Astrocyte (in vitro differentiated cells and primary cell): ENCODE results near the gene HMCES. TPM values are rescaled to one million over a fixed set of nuclear protein-coding genes. Genes with fewer than 3 reads are reported as not detected.

ENCODE experiments used
- DNase-seq: peaks from one replicate; pipeline ENCODE4 v3.0.0-alpha.2; 2010; ENCODE audit warnings: low read depth
- FAIRE-seq: peaks from 2 replicates; lab custom pipeline; 2011; peaks lifted over from hg19 to GRCh38; lab: Jason Lieb, UNC
- H2AFZ ChIP-seq: 2 replicates; pipeline ENCODE4 v1.6.0; 2012; ENCODE audit warnings: low read depth, low read length, inconsistent platforms
- H3K27ac ChIP-seq: 2 replicates; pipeline ENCODE4 v1.5.1; 2011; ENCODE audit warnings: low read depth, low read length, inconsistent platforms
- H3K27me3 ChIP-seq: 2 replicates; pipeline ENCODE4 v1.6.0; 2011; ENCODE audit warnings: low read length, inconsistent platforms; ENCODE audit not compliant: insufficient read depth
- H3K36me3 ChIP-seq: 2 replicates; pipeline ENCODE4 v1.5.1; 2011; ENCODE audit warnings: low read length, inconsistent platforms; ENCODE audit not compliant: insufficient read depth
- H3K4me1 ChIP-seq: 2 replicates; pipeline ENCODE4 v1.5.1; 2011; ENCODE audit warnings: low read length, inconsistent platforms; ENCODE audit not compliant: insufficient read depth
- H3K4me2 ChIP-seq: 2 replicates; pipeline ENCODE4 v1.6.0; 2012; ENCODE audit warnings: low read length, inconsistent platforms
- H3K4me3 ChIP-seq: 2 replicates; pipeline ENCODE4 v1.5.1; 2011; ENCODE audit warnings: low read depth, mild to moderate bottlenecking, low read length, inconsistent platforms; ENCODE audit not compliant: insufficient read depth
- H3K79me2 ChIP-seq: 2 replicates; pipeline ENCODE4 v1.6.0; 2012; ENCODE audit warnings: mild to moderate bottlenecking, low read length, inconsistent platforms; ENCODE audit not compliant: insufficient read depth
- H3K9ac ChIP-seq: 2 replicates; pipeline ENCODE4 v1.6.0; 2012; ENCODE audit warnings: mild to moderate bottlenecking, low read length, inconsistent platforms
- H3K9me3 ChIP-seq: 2 replicates; pipeline ENCODE4 v1.5.1; 2012; ENCODE audit warnings: low read depth, mild to moderate bottlenecking, low read length, inconsistent platforms; ENCODE audit not compliant: insufficient read depth
- H4K20me1 ChIP-seq: 2 replicates; pipeline ENCODE4 v1.6.0; 2012; ENCODE audit warnings: low read length, inconsistent platforms; ENCODE audit not compliant: insufficient read depth
- H3K27ac Mint-ChIP-seq: one replicate; pipeline ENCODE4 v1.8.0; 2021; ENCODE audit warnings: mild to moderate bottlenecking, mixed read lengths; ENCODE audit not compliant: unreplicated experiment
- H3K27me3 Mint-ChIP-seq: one replicate; pipeline ENCODE4 v1.8.0; 2021; ENCODE audit warnings: low read depth, mixed read lengths; ENCODE audit not compliant: unreplicated experiment
- H3K36me3 Mint-ChIP-seq: one replicate; pipeline ENCODE4 v1.8.0; 2021; ENCODE audit warnings: low read depth, mixed read lengths; ENCODE audit not compliant: unreplicated experiment
- H3K4me1 Mint-ChIP-seq: one replicate; pipeline ENCODE4 v1.8.0; 2021; ENCODE audit warnings: low read depth, mixed read lengths; ENCODE audit not compliant: unreplicated experiment
- H3K4me3 Mint-ChIP-seq: one replicate; pipeline ENCODE4 v1.8.0; 2021; ENCODE audit warnings: mild to moderate bottlenecking, moderate library complexity, mixed read lengths; ENCODE audit not compliant: unreplicated experiment
- H3K9me3 Mint-ChIP-seq: one replicate; pipeline ENCODE4 v1.8.0; 2021; ENCODE audit warnings: mild to moderate bottlenecking, mixed read lengths; ENCODE audit not compliant: unreplicated experiment
- CTCF ChIP-seq: IDR thresholded peaks from 2 replicates; pipeline ENCODE4 v1.5.1; 2011; ENCODE audit warnings: low read depth, mild to moderate bottlenecking, inconsistent platforms, low read length, moderate library complexity; ENCODE audit not compliant: insufficient read depth
- EZH2 ChIP-seq: IDR thresholded peaks from 2 replicates; pipeline ENCODE4 v1.6.1; 2012; ENCODE audit warnings: mild to moderate bottlenecking, low read length, inconsistent platforms; ENCODE audit not compliant: insufficient read depth
- total RNA-seq: library from RNA; stranded (reverse); gene quantifications from 2 replicates; pipeline ENCODE4 v1.2.1, GENCODE V29; 2021

Gene HMCES
- total RNA-seq, 1 donor from 2014 or later = 27.4 TPM

GRCh38 chr3:129233538-129233937, 45.1 kb upstream of the HMCES start:
- no peaks in the 10 kb centered on the region for H3K27me3 ChIP-seq

GRCh38 chr3:129234441-129234840, 44.2 kb upstream of the HMCES start:
- no peak overlapping the region for H3K4me3 ChIP-seq
- H3K4me1 ChIP-seq = peaks cover 10% of the 10 kb centered on the region
- no peak for FAIRE-seq
- no peaks in the 10 kb centered on the region for H4K20me1 ChIP-seq
- no peaks in the 10 kb centered on the region for H3K9me3 ChIP-seq
- no peak overlapping the region for H3K4me3 Mint-ChIP-seq
- no peak overlapping the region for H3K9ac ChIP-seq
- no peak for DNase-seq
- no peak for TF ChIP-seq EZH2
- H2AFZ ChIP-seq = no peak overlapping the region
- H3K4me1 Mint-ChIP-seq = peaks cover 9% of the 10 kb centered on the region
- no peaks in the 10 kb centered on the region for H3K36me3 ChIP-seq
- no peaks in the 10 kb centered on the region for H3K27me3 ChIP-seq
- H3K27ac Mint-ChIP-seq = no peak overlapping the region
- no peak overlapping the region for H3K27ac ChIP-seq
- no peaks in the 10 kb centered on the region for H3K9me3 Mint-ChIP-seq
- H3K27me3 Mint-ChIP-seq = no peaks in the 10 kb centered on the region
- H3K4me2 ChIP-seq = no peak overlapping the region
- no peaks in the 10 kb centered on the region for H3K36me3 Mint-ChIP-seq
- no peaks in the 10 kb centered on the region for H3K79me2 ChIP-seq

More at GRCh38 chr3:129233538-129233937, 45.1 kb upstream of the HMCES start:
- H3K4me3 Mint-ChIP-seq = no peak overlapping the region
- peaks cover 15% of the 10 kb centered on the region for H3K4me1 Mint-ChIP-seq
- Histone ChIP-seq H3K9ac (no peak overlapping the region), H3K9me3 (no peaks in the 10 kb centered on the region), H3K27ac (no peak overlapping the region), H3K4me3 (no peak overlapping the region), H4K20me1 (no peaks in the 10 kb centered on the region), H3K79me2 (no peaks in the 10 kb centered on the region), H2AFZ (no peak overlapping the region), H3K4me2 (no peak overlapping the region), H3K36me3 (no peaks in the 10 kb centered on the region), H3K4me1 (peaks cover 20% of the 10 kb centered on the region)
- DNase-seq (no peak), FAIRE-seq (no peak)
- no peak overlapping the region for H3K27ac Mint-ChIP-seq
- no peaks in the 10 kb centered on the region for H3K27me3 Mint-ChIP-seq
- no peaks in the 10 kb centered on the region for H3K36me3 Mint-ChIP-seq
- no peaks in the 10 kb centered on the region for H3K9me3 Mint-ChIP-seq
- TF ChIP-seq CTCF (no peak), EZH2 (no peak)

- FAIRE-seq (no peak), DNase-seq (no peak)
- Mint-ChIP-seq H3K27ac (no peak overlapping the region), H3K36me3 (no peaks in the 10 kb centered on the region), H3K27me3 (no peaks in the 10 kb centered on the region), H3K4me1 (peaks cover 7% of the 10 kb centered on the region), H3K9me3 (no peaks in the 10 kb centered on the region), H3K4me3 (no peak overlapping the region)
- H3K79me2 ChIP-seq = no peaks in the 10 kb centered on the region
- no peaks in the 10 kb centered on the region for H3K9me3 ChIP-seq
- H3K9ac ChIP-seq = no peak overlapping the region
- no peaks in the 10 kb centered on the region for H4K20me1 ChIP-seq
- no peaks in the 10 kb centered on the region for H3K36me3 ChIP-seq
- no peak overlapping the region for H3K4me2 ChIP-seq
- H3K27me3 ChIP-seq = no peaks in the 10 kb centered on the region
- no peak overlapping the region for H2AFZ ChIP-seq
- H3K27ac ChIP-seq = no peak overlapping the region
- TF ChIP-seq CTCF (no peak), EZH2 (no peak)
- no peak overlapping the region for H3K4me3 ChIP-seq
- peaks cover 7% of the 10 kb centered on the region for H3K4me1 ChIP-seq
Observed at GRCh38 chr3:129235344-129235917, 43.2 kb upstream of the HMCES start.
